H1 (cell line): ENCODE results near the gene CHI3L1. TPM values are rescaled to one million over a fixed set of nuclear protein-coding genes. Genes with fewer than 3 reads are reported as not detected.

Experiments
- CTCF ChIA-PET: fragments of 300-600 bp; sonication (Branson Sonifier 250); formaldehyde crosslinking; loops from one replicate; lab custom pipeline; 2021; ENCODE audit not compliant: partially characterized antibody; lab: Charles Lee
- POLR2A ChIA-PET: fragments of 300-600 bp; sonication (Branson Sonifier 250); formaldehyde crosslinking; loops from one replicate; lab custom pipeline; 2021; ENCODE audit warnings: inconsistent platforms; ENCODE audit not compliant: partially characterized antibody; lab: Charles Lee
- DNase-seq, 2 experiments: peaks; one replicate each; pipeline versions ENCODE4 v3.0.0 to v3.0.0-alpha.2; 2010 to 2022; ENCODE audit warnings: low spot score in 2 of 2, low read depth in 1 of 2, mixed read lengths in 1 of 2
- FAIRE-seq: peaks from 2 replicates; lab custom pipeline; 2011; peaks lifted over from hg19 to GRCh38; lab: Jason Lieb, UNC
- H2AFZ ChIP-seq: 2 replicates; pipeline ENCODE4 v1.8.1; 2012; ENCODE audit warnings: low read length, inconsistent platforms
- H2AK5ac ChIP-seq: 2 replicates; pipeline ENCODE4 v1.6.1; 2013; ENCODE audit warnings: low read depth, low read length
- H2BK120ac ChIP-seq: replicated peaks from 2 replicates; pipeline ENCODE3; 2013; ENCODE audit warnings: low read depth, low read length, inconsistent platforms
- H2BK12ac ChIP-seq: 2 replicates; pipeline ENCODE4 v1.6.1; 2013; ENCODE audit warnings: low read depth, low read length
- H2BK15ac ChIP-seq: 2 replicates; pipeline ENCODE4 v1.6.1; 2013; ENCODE audit warnings: low read length
- H2BK20ac ChIP-seq: 2 replicates; pipeline ENCODE4 v1.6.1; 2013; ENCODE audit warnings: low read length
- H2BK5ac ChIP-seq: 2 replicates; pipeline ENCODE4 v1.6.1; 2013; ENCODE audit warnings: low read depth, low read length
- H3K14ac ChIP-seq: 2 replicates; pipeline ENCODE4 v1.6.1; 2013; ENCODE audit warnings: inconsistent platforms; ENCODE audit not compliant: insufficient read length
- H3K18ac ChIP-seq: 2 replicates; pipeline ENCODE4 v1.6.1; 2013; ENCODE audit warnings: low read length; ENCODE audit errors: extremely low read depth
- H3K23ac ChIP-seq: 2 replicates; pipeline ENCODE4 v1.6.1; 2013; ENCODE audit warnings: inconsistent platforms; ENCODE audit not compliant: insufficient read length
- H3K23me2 ChIP-seq: 2 replicates; pipeline ENCODE4 v1.6.1; 2013; ENCODE audit warnings: low read depth, low read length
- H3K27ac ChIP-seq: 2 replicates; pipeline ENCODE4 v1.6.1; 2011; ENCODE audit warnings: low read depth, low read length, inconsistent platforms
- H3K27me3 ChIP-seq, 4 experiments: replicated peaks in 1 of 4; 1 replicate in 1 of 4; 2 replicates in 3 of 4; pipeline versions ENCODE4 v1.6.1 to v1.8.1; 2011 to 2013; ENCODE audit warnings: low read length in 3 of 4, mild to moderate bottlenecking in 3 of 4, inconsistent platforms in 2 of 4, mixed read lengths in 2 of 4, moderate library complexity in 1 of 4; ENCODE audit not compliant: control insufficient read depth in 3 of 4, insufficient read depth in 3 of 4; ENCODE audit errors: extremely low read depth in 1 of 4
- H3K36me3 ChIP-seq, 4 experiments: 2 replicates each; pipeline versions ENCODE4 v1.6.1 to v1.8.1; 2011 to 2013; ENCODE audit warnings: mild to moderate bottlenecking in 4 of 4, low read length in 3 of 4, moderate library complexity in 2 of 4, control low read depth in 1 of 4, inconsistent platforms in 1 of 4; ENCODE audit not compliant: insufficient read depth in 4 of 4, control insufficient read depth in 2 of 4
- H3K4ac ChIP-seq: replicated peaks from 2 replicates; pipeline ENCODE3; 2013; ENCODE audit warnings: low read length, low read depth, mixed read lengths, inconsistent platforms; ENCODE audit not compliant: insufficient read length
- H3K4me1 ChIP-seq, 4 experiments: replicated peaks in 1 of 4; 1 replicate in 1 of 4; 2 replicates in 3 of 4; pipeline versions ENCODE4 v1.6.1 to v1.8.1; 2011 to 2013; ENCODE audit warnings: low read length in 3 of 4, inconsistent platforms in 2 of 4, mixed read lengths in 1 of 4; ENCODE audit not compliant: insufficient read depth in 4 of 4, control insufficient read depth in 3 of 4
- H3K4me2 ChIP-seq, 2 experiments: 2 replicates each; pipeline versions ENCODE4 v1.6.1 to v1.8.1; 2011 to 2013; ENCODE audit warnings: low read depth in 2 of 2, low read length in 2 of 2, control low read depth in 1 of 2, inconsistent platforms in 1 of 2, mild to moderate bottlenecking in 1 of 2; ENCODE audit not compliant: insufficient read depth in 1 of 2
- H3K4me3 ChIP-seq, 4 experiments: fragments of 200-600, 300-600 bp in 1 of 4; sonication (generic), shearing (Covaris generic), sonication (Bioruptor Twin) in 1 of 4; 2 replicates each; pipeline versions ENCODE4 v1.5.1 to v1.8.1; 2011 to 2016; ENCODE audit warnings: low read length in 4 of 4, low read depth in 3 of 4, control low read depth in 2 of 4, inconsistent platforms in 2 of 4, mild to moderate bottlenecking in 2 of 4, mixed read lengths in 1 of 4, moderate library complexity in 1 of 4; ENCODE audit not compliant: insufficient read depth in 2 of 4; ENCODE audit errors: extremely low read depth in 1 of 4
- H3K56ac ChIP-seq: replicated peaks from 2 replicates; pipeline ENCODE3; 2013; ENCODE audit warnings: low read depth, mild to moderate bottlenecking, mixed read lengths, low read length, inconsistent platforms; ENCODE audit not compliant: insufficient read length
- H3K79me1 ChIP-seq: 2 replicates; pipeline ENCODE4 v1.6.1; 2013; ENCODE audit warnings: low read depth, low read length, control low read depth
- H3K79me2 ChIP-seq, 2 experiments: 2 replicates each; pipeline versions ENCODE4 v1.6.1 to v1.8.1; 2012 to 2013; ENCODE audit warnings: low read length in 2 of 2, mild to moderate bottlenecking in 2 of 2, inconsistent platforms in 1 of 2; ENCODE audit not compliant: insufficient read depth in 2 of 2, control insufficient read depth in 1 of 2
- H3K9ac ChIP-seq, 4 experiments: replicated peaks in 1 of 4; 1 replicate in 1 of 4; 2 replicates in 3 of 4; pipeline versions ENCODE4 v1.6.1 to v1.8.1; 2011 to 2013; ENCODE audit warnings: low read depth in 3 of 4, low read length in 3 of 4, control low read depth in 2 of 4, mild to moderate bottlenecking in 2 of 4, moderate library complexity in 2 of 4, inconsistent platforms in 1 of 4; ENCODE audit errors: extremely low read depth in 1 of 4
- H3K9me3 ChIP-seq, 2 experiments: 2 replicates each; pipeline versions ENCODE4 v1.6.1 to v1.8.1; 2012 to 2013; ENCODE audit warnings: mild to moderate bottlenecking in 2 of 2, moderate library complexity in 2 of 2, control low read depth in 1 of 2, inconsistent platforms in 1 of 2, low read depth in 1 of 2, low read length in 1 of 2, mixed read lengths in 1 of 2; ENCODE audit not compliant: insufficient read depth in 2 of 2
- H4K20me1 ChIP-seq, 2 experiments: replicated peaks in 1 of 2; 2 replicates each; pipeline versions ENCODE3 to v1.8.1; 2011 to 2013; ENCODE audit warnings: inconsistent platforms in 2 of 2, low read length in 2 of 2, mild to moderate bottlenecking in 1 of 2; ENCODE audit not compliant: insufficient read depth in 2 of 2, control insufficient read depth in 1 of 2
- H4K5ac ChIP-seq: 2 replicates; pipeline ENCODE4 v1.6.1; 2013; ENCODE audit warnings: low read length, low read depth, mixed read lengths, inconsistent platforms; ENCODE audit not compliant: insufficient read length
- H4K8ac ChIP-seq: 2 replicates; pipeline ENCODE4 v1.8.0; 2013; ENCODE audit warnings: mild to moderate bottlenecking, moderate library complexity, low read length, inconsistent platforms; ENCODE audit not compliant: insufficient read depth; ENCODE audit errors: extremely low read depth
- H4K91ac ChIP-seq: replicated peaks from 2 replicates; pipeline ENCODE3; 2013; ENCODE audit warnings: low read length, mixed read lengths, inconsistent platforms; ENCODE audit not compliant: insufficient read length
- FOSL1 ChIP-seq: IDR thresholded peaks from 2 replicates; pipeline ENCODE4 v1.6.1; 2011; ENCODE audit warnings: mild to moderate bottlenecking, low read depth, low read length, moderate library complexity; ENCODE audit not compliant: insufficient read depth
- MAFK ChIP-seq: IDR thresholded peaks from 2 replicates; pipeline ENCODE4 v1.6.1; 2012; ENCODE audit warnings: low read depth, mild to moderate bottlenecking, improper control_type of control experiment, low read length
- WGBS, 2 experiments: shearing (Covaris generic) in 1 of 2; methylation state at CpG; one replicate each; pipeline versions ENCODE4 v1.1.6 to v1.1.7; 2013 to 2015; ENCODE audit warnings: low lambda C conversion rate in 2 of 2, mixed read lengths in 2 of 2, inconsistent platforms in 1 of 2, low coverage in 1 of 2, missing lambda C conversion rate in 1 of 2; ENCODE audit not compliant: insufficient replicate concordance in 2 of 2, insufficient coverage in 1 of 2, insufficient read length in 1 of 2; ENCODE audit errors: extremely low coverage in 1 of 2, missing lambda C conversion rate in 1 of 2; 5-methylcytosine and 5-hydroxymethylcytosine counted together
- polyA plus RNA-seq, 7 experiments: library from polyadenylated mRNA; depleted of rRNA in 3 of 7; stranded (reverse) in 5 of 7; unstranded in 2 of 7; fragments of >200 nt in 5 of 7; fragments of 200-250 nt in 2 of 7; gene quantifications; 1 replicate in 5 of 7; 2 replicates in 1 of 7; 4 replicates in 1 of 7; pipeline versions ENCODE4 v1.2.1 to v1.2.3, GENCODE V29; 2011 to 2013; ENCODE audit warnings: missing spikeins in 2 of 7, mixed read lengths in 2 of 7
- total RNA-seq: library from RNA; stranded (reverse); fragmentation: NEBNext Ultra II Directional; extraction: Animal tissue kit (Norgen Biotek cat#: 25700); gene quantifications from 2 replicates; pipeline ENCODE4 v1.2.1, GENCODE V29; 2021

CHI3L1 gene
- total and polyA plus RNA-seq, 2 of the 8 experiments (the other 6 are each of a cell fraction or from before 2014, with no cell fraction given), result 1.0 TPM; not detected in 1

- POLR2A ChIA-PET, result interaction anchor here (1.3 to 1.4 kb wide), 2 partner anchors 9 to 89 kb away, joined by 3 to 4 read pairs; no protein-coding TSS in a partner anchor
- 86% methylated on average over 7 of the region's 7 CpGs; no CpG with 5 or more reads in 1 of the 2 experiments for WGBS, 2 experiments
- DNase-seq, result peak in 1 of 2 experiments; percentile 34
Measured at GRCh38 chr1:203129501-203130231, 56.8 kb downstream of the CHI3L1 start.

More at GRCh38 chr1:203129501-203130231, 56.8 kb downstream of the CHI3L1 start:
- Histone ChIP-seq H4K91ac (no peak overlapping the region), H3K18ac (no peak overlapping the region), H3K4ac (no peak overlapping the region), H4K8ac (no peak overlapping the region; the same call in 1 of the 2 replicates), H3K9me3 (no peaks in the 10 kb centered on the region), H2AFZ (no peak overlapping the region), H2BK5ac (no peak overlapping the region), H3K9ac (no peak overlapping the region), H2BK20ac (no peak overlapping the region), H3K4me3 (no peak overlapping the region), H2AK5ac (no peak overlapping the region), H4K5ac (no peak overlapping the region), H2BK120ac (no peak overlapping the region), H3K27me3 (peaks cover 5 to 32% (median 18%) of the 10 kb centered on the region in 4 experiments), H3K4me2 (no peak overlapping the region; a peak in 1 of 4 replicates), H4K20me1 (no peaks in the 10 kb centered on the region), H3K23me2 (peaks cover 2% of the 10 kb centered on the region; the same call in 1 of the 2 replicates), H3K14ac (no peak overlapping the region), H3K27ac (no peak overlapping the region), H3K23ac (no peak overlapping the region), H2BK15ac (no peak overlapping the region), H3K4me1 (peaks cover 0 to 33% (median 19%) of the 10 kb centered on the region in 4 experiments; a peak in 6 of 7 replicates), H3K79me2 (no peaks in the 10 kb centered on the region), H3K36me3 (no peaks in the 10 kb centered on the region), H3K79me1 (no peaks in the 10 kb centered on the region), H3K56ac (no peak overlapping the region), H2BK12ac (no peak overlapping the region)
- FAIRE-seq, result no peak
- TF ChIP-seq FOSL1 (no peak), MAFK (no peak)
- CTCF ChIA-PET, result interaction anchor here (0.6 to 49.1 kb wide), 17 partner anchors 9 to 326 kb away, joined by 3 to 1071 read pairs (median 14); partner anchors contain the start of genes CHI3L1, MYBPH, MYOG and PPFIA4
